ENCODE measurements around the gene CRISP1.
"Not testable (repeated sequence)": the region's sequence is repeated elsewhere in the genome, so short reads cannot be mapped to it uniquely, and the experiment has no call there.

Gene CRISP1

GRCh38 chr6:49905296-49905695 is 39.0 kb upstream of the CRISP1 start:
- DNase-seq (ENCODE audit: low spot score), result no peak
- TF ChIP-seq CTCF (IDR thresholded peaks at IDR 0.05; ENCODE audit: extremely low read depth, missing control alignments), result no peak

- DNase-seq (ENCODE audit: low spot score), result no peak
These were observed 36.5 kb upstream of the CRISP1 start for GRCh38 chr6:49902856-49903255.

GRCh38 chr6:49898904-49899566 is 32.7 kb upstream of the CRISP1 start:
- no peak for TF ChIP-seq CTCF (IDR thresholded peaks at IDR 0.05; ENCODE audit: extremely low read depth, missing control alignments)
- DNase-seq (ENCODE audit: low spot score), result no peak

More at GRCh38 chr6:49902856-49903255, 36.5 kb upstream of the CRISP1 start:
- TF ChIP-seq CTCF (IDR thresholded peaks at IDR 0.05; ENCODE audit: extremely low read depth, missing control alignments), result no peak

DNA sequence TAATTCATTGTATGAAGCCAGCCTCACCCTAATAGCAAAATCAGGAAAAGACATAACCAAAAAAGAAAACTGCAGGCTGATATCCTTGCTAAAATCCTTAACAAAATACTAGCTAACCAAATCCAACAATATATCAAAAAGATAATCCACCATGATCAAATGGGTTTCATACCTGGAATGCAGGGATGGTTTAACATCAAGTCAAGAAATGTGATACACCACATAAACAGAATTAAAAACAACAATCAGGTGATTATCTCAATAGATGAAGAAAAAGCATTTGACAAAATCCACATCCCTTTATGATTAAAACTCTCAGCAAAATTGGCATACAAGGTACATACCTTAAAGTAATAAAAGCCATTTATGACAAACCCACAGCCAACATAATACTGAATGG is 29.2 kb upstream of the CRISP1 start:
- DNase-seq (ENCODE audit: low spot score), result not testable (repeated sequence)

DNA sequence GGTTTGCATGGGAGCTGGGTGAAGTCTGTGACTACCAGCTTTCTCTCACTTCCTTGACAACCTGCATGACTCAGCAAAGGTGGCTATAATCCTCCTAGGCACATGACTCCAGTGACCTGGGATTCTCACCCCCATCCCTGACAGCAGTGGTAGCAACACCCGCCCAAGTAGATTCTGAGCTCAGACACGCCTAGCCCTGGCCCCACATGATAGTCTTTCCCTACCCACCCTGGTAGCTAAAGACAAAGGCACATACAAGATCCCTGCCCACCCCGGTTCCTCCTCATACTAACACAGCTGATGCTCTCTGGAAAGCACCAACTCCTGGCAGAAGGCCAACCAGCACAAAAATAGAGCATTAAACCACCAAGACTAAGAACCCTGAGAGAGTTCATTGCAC is 25.9 kb upstream of the CRISP1 start:
- no peak for TF ChIP-seq CTCF (IDR thresholded peaks at IDR 0.05; ENCODE audit: extremely low read depth, missing control alignments)

GRCh38 chr6:49890988-49891387 is 24.7 kb upstream of the CRISP1 start:
- DNase-seq (ENCODE audit: low spot score), result no peak
- no peak for TF ChIP-seq CTCF (IDR thresholded peaks at IDR 0.05; ENCODE audit: extremely low read depth, missing control alignments)

More for the DNA sequence above, 25.9 kb upstream of the CRISP1 start:
- no peak for DNase-seq (ENCODE audit: low spot score)

DNA sequence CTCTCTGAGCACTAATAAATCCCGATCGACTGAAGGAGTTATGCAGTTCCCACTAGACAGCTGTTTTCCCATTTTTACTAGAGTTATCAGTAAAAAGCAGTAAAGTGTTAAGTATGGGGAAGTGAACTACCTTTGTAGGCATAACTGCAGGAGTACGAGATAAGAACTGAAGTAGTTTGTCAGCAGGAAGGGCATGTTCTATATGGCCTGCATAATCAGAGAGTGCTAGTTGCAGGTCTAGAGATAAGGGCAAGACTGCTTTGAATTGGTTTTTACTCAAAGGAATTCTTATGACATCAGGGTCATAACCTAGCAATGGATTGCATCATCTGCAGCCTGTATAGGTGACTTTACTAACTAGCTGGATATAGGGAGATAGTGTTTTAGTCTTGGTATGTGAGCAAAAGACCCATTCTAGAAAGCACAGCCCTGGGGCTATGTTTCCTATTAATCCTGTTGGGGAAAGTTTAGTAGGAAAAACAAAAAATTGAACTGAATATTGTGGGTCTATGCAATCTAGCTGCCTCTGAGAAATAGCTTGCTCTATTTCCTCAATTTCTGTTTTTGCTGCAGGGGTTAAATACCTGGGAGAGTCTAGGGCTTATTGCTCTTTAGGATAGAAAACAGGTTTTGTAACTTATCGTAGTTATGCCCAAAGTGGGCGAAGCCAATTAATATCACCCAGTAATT is 22.6 kb upstream of the CRISP1 start:
- TF ChIP-seq CTCF (IDR thresholded peaks at IDR 0.05; ENCODE audit: extremely low read depth, missing control alignments), result no peak
- no peak for DNase-seq (ENCODE audit: low spot score)

All from GM20000 (cell line).